ENCODE data around the gene ILKAP. TPM values are rescaled to one million over a fixed set of nuclear protein-coding genes. Genes with fewer than 3 reads are reported as not detected.

ILKAP gene
- polyA plus RNA-seq, 1 of the 3 experiments (the other 2 are of a cell fraction): 49.2 TPM

DNA sequence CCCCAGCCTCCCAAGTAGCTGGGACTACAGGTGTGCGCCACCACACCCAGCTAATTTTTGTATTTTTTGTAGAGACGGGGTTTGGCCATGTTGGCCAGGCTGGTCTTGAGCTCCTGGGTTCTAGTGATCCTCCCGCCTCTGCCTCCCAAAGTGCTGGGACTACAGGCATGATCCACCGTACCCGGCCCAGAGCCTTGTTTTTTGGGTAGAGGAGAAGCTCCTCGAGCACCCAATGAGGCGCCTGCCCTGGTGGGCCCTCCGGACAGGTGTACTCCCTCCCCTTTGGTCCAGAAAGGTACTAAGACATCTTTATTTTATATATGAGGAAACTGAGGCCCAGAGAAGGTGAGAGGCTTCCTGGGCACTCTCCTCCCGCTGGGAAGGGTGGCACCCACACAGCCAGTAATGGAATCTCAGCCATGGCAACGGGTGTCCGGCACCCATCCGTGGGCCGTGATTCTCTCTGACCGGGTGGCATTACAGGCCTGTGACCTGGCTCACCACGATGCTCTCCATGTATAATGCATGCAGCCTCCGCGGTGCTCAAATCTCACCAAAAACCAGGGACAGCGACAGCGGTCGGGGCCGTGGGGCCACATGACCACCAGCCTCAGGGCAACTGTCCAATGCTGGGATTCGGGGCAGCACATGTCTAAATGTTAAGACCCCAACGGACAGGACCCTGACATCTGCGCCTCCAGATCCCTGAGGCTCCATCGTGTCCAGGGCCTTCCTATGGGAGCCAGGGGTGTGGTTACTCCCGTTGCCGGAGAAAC lies 81.8 kb downstream of the ILKAP start:
- Histone ChIP-seq H3K27ac (ENCODE audit: low read depth in 2 of 2, low read length in 1 of 2) (no peak overlapping the region), H3K4me1 (ENCODE audit: control insufficient read depth in 1 of 2, insufficient read depth in 2 of 2, low read depth in 1 of 2, low read length in 1 of 2) (peaks cover 0 to 4% of the 10 kb centered on the region in 2 experiments; a peak in 1 of 4 replicates), H4K20me1 (ENCODE audit: insufficient read depth) (no peaks in the 10 kb centered on the region), H3K4me2 (no peak overlapping the region), H3K4me3 (ENCODE audit: low read depth in 2 of 2, low read length in 1 of 2) (no peak overlapping the region), H3F3A (replicated peaks; ENCODE audit: insufficient read depth) (no peaks in the 10 kb centered on the region), H3K27me3 (ENCODE audit: insufficient read depth) (no peaks in the 10 kb centered on the region; the same call in 1 of the 2 replicates), H2AFZ (ENCODE audit: low read depth) (no peak overlapping the region), H3K9ac (no peak overlapping the region), H3K79me2 (ENCODE audit: insufficient read depth) (no peaks in the 10 kb centered on the region), H3K36me3 (replicated peaks in 1 of 2; ENCODE audit: control insufficient read depth in 1 of 2, insufficient read depth in 2 of 2, low read length in 1 of 2) (no peaks in the 10 kb centered on the region), H3K9me3 (no peaks in the 10 kb centered on the region), H3K9me2 (no peaks in the 10 kb centered on the region)
- CTCF ChIA-PET: interaction anchor here (1.3 to 1.5 kb wide), 2 partner anchors 12 to 263 kb away, joined by 4 to 5 read pairs; no protein-coding TSS in a partner anchor
- no peak for DNase-seq
- POLR2A ChIA-PET: no interaction called here
- 75% methylated on average over 19 of the region's 27 CpGs for WGBS (ENCODE audit: low lambda C conversion rate)
- TF ChIP-seq TAF1 (IDR thresholded peaks at IDR 0.05; ENCODE audit: borderline replicate concordance, low read depth, low read length): no peak
- TF ChIP-seq ELF1 (IDR thresholded peaks at IDR 0.05): no peak
- TF ChIP-seq, protein P1, sequence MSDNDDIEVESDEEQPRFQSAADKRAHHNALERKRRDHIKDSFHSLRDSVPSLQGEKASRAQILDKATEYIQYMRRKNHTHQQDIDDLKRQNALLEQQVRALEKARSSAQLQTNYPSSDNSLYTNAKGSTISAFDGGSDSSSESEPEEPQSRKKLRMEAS (IDR thresholded peaks at IDR 0.05; ENCODE audit: low read depth): no peak
- TF ChIP-seq ZBTB33 (IDR thresholded peaks at IDR 0.05; ENCODE audit: borderline replicate concordance, low read depth): no peak
- no peak for TF ChIP-seq SIN3A (IDR thresholded peaks at IDR 0.05; ENCODE audit: borderline replicate concordance, low read depth, low read length)
- TF ChIP-seq RAD21 (IDR thresholded peaks at IDR 0.05; ENCODE audit: low read length): no peak
- TF ChIP-seq MXI1 (IDR thresholded peaks at IDR 0.05; ENCODE audit: low read depth, low read length): no peak

DNA sequence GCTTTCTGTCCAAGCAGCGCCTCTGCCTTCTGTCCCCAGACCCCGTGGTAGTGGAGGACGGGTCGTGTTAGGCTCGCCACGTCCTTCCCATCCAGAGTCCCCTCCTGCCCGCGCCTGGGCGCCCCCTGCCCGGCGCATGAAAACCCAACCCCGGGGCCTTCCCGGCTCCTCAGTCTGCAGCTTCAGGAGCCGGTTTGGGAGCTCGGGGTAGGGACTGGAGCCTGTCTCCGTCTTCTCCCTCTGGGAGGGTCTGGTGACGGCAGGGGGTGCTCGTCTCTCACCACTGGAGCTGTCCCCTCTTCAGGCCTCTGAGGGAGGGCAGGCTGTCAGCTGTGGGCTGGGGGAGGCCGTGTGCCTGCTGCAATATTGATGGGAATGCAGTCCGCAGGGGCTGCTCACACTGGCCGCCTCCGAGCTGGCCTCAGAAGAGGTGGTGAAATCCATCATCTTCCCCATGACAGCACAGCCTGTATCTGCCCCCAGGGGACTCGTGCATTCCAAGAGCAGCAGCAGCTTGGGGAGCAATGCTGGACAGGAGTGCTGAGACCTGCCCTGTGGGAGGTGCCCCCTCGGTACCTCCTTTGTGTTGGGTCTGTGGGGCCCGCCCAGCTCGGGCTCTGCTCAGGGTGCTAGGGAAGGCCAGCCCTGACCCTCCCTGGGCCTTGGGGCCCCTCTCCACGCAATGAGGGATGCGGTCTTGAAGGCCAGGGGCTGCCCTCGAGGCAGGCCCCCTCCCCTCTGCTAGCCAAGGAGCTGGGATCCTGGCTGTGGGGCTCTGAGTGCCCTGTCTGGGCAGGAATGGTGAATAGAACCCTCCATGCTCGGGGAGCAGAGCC lies 82.8 kb downstream of the ILKAP start:
- ChIA-PET POLR2A (no interaction called here), CTCF (interaction anchor here (1.3 to 1.5 kb wide), 2 partner anchors 13 to 262 kb away, joined by 4 to 5 read pairs; no protein-coding TSS in a partner anchor)
- TF ChIP-seq FOSL2 (IDR thresholded peaks at IDR 0.05; ENCODE audit: borderline replicate concordance, low read depth) (no peak), YY1 (IDR thresholded peaks at IDR 0.05; ENCODE audit: low read depth) (no peak), TCF12 (IDR thresholded peaks at IDR 0.05) (no peak), SMC3 (IDR thresholded peaks at IDR 0.05; ENCODE audit: low read depth, low read length) (no peak), MXI1 (IDR thresholded peaks at IDR 0.05; ENCODE audit: low read depth, low read length) (no peak), PBX3 (IDR thresholded peaks at IDR 0.05) (no peak), TEAD4 (IDR thresholded peaks at IDR 0.05; ENCODE audit: borderline replicate concordance, insufficient read depth) (no peak), FOXJ3 (CRISPR knock-in tag; IDR thresholded peaks at IDR 0.05) (no peak), JUND (IDR thresholded peaks at IDR 0.05) (no peak), POLR2AphosphoS5 (IDR thresholded peaks at IDR 0.05; ENCODE audit: low read depth, low read length) (no peak), RAD21 (IDR thresholded peaks at IDR 0.05; ENCODE audit: low read length) (no peak), SIN3A (IDR thresholded peaks at IDR 0.05; ENCODE audit: borderline replicate concordance, low read depth, low read length) (no peak)
- TF ChIP-seq, protein P2, sequence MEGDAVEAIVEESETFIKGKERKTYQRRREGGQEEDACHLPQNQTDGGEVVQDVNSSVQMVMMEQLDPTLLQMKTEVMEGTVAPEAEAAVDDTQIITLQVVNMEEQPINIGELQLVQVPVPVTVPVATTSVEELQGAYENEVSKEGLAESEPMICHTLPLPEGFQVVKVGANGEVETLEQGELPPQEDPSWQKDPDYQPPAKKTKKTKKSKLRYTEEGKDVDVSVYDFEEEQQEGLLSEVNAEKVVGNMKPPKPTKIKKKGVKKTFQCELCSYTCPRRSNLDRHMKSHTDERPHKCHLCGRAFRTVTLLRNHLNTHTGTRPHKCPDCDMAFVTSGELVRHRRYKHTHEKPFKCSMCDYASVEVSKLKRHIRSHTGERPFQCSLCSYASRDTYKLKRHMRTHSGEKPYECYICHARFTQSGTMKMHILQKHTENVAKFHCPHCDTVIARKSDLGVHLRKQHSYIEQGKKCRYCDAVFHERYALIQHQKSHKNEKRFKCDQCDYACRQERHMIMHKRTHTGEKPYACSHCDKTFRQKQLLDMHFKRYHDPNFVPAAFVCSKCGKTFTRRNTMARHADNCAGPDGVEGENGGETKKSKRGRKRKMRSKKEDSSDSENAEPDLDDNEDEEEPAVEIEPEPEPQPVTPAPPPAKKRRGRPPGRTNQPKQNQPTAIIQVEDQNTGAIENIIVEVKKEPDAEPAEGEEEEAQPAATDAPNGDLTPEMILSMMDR (IDR thresholded peaks at IDR 0.05): no peak
- TF ChIP-seq, protein P1 (IDR thresholded peaks at IDR 0.05; ENCODE audit: low read depth): no peak
- TF ChIP-seq, protein P3, sequence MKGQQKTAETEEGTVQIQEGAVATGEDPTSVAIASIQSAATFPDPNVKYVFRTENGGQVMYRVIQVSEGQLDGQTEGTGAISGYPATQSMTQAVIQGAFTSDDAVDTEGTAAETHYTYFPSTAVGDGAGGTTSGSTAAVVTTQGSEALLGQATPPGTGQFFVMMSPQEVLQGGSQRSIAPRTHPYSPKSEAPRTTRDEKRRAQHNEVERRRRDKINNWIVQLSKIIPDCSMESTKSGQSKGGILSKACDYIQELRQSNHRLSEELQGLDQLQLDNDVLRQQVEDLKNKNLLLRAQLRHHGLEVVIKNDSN (IDR thresholded peaks at IDR 0.05; ENCODE audit: borderline replicate concordance, low read depth): no peak

More for the DNA sequence above, 82.8 kb downstream of the ILKAP start:
- Histone ChIP-seq H3K36me3 (replicated peaks in 1 of 2; ENCODE audit: control insufficient read depth in 1 of 2, insufficient read depth in 2 of 2, low read length in 1 of 2) (no peaks in the 10 kb centered on the region), H3K27ac (ENCODE audit: low read depth in 2 of 2, low read length in 1 of 2) (no peak overlapping the region), H3K4me2 (no peak overlapping the region), H3F3A (replicated peaks; ENCODE audit: insufficient read depth) (no peaks in the 10 kb centered on the region), H3K27me3 (ENCODE audit: insufficient read depth) (no peaks in the 10 kb centered on the region; the same call in 1 of the 2 replicates), H2AFZ (ENCODE audit: low read depth) (no peak overlapping the region), H4K20me1 (ENCODE audit: insufficient read depth) (no peaks in the 10 kb centered on the region), H3K4me1 (ENCODE audit: control insufficient read depth in 1 of 2, insufficient read depth in 2 of 2, low read depth in 1 of 2, low read length in 1 of 2) (peaks cover 0 to 9% of the 10 kb centered on the region in 2 experiments; a peak in 1 of 4 replicates), H3K9ac (no peak overlapping the region), H3K9me3 (no peaks in the 10 kb centered on the region), H3K4me3 (ENCODE audit: low read depth in 2 of 2, low read length in 1 of 2) (no peak overlapping the region), H3K9me2 (no peaks in the 10 kb centered on the region), H3K79me2 (ENCODE audit: insufficient read depth) (no peaks in the 10 kb centered on the region)
- WGBS (ENCODE audit: low lambda C conversion rate): 29% methylated on average over 9 of the region's 30 CpGs
- no peak for DNase-seq

Measured in SK-N-SH (cell line).